Sigmoid colon (tissue), 3 donors: ENCODE data around the gene PPARD.

Experiments
- POLR2A ChIP-seq, 2 donors: fragments of 450-650 bp; IDR thresholded peaks; one replicate each; pipeline ENCODE4 v1.6.1; 2016; ENCODE audit warnings: antibody characterized with exemption in 2 of 2, mild to moderate bottlenecking in 2 of 2, moderate library complexity in 2 of 2
- TF ChIP-seq, protein P1 (sequence below), 4 experiments: fragments of 450-650 bp in 3 of 4; fragments of 200-600 bp in 1 of 4; IDR thresholded peaks; one replicate each; pipeline ENCODE4 v1.5.1; 2016 to 2019; ENCODE audit warnings: antibody characterized with exemption in 4 of 4, mild to moderate bottlenecking in 3 of 4, moderate library complexity in 2 of 4

DNA sequence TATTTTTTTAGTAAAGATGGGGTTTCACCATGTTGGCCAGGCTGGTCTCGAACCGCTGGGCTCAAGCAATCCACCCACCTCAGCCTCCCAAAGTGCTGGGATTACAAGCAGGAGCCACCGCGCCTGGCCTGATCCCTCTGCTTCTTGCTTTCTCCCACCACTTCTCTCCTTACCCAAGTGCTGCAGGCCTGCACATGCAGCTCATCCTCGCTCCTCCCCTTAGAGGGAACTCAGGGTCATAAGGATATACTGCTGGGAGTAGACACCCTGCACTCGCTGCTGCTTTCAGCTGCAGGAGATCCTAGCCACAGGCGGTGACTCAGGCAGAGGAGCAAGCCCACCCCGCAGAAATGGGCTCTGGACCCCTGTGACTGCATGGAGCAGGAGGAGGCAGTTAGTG lies 69.7 kb downstream of the PPARD start:
- TF ChIP-seq POLR2A (IDR thresholded peaks at IDR 0.05), result no peak
- TF ChIP-seq, protein P1, sequence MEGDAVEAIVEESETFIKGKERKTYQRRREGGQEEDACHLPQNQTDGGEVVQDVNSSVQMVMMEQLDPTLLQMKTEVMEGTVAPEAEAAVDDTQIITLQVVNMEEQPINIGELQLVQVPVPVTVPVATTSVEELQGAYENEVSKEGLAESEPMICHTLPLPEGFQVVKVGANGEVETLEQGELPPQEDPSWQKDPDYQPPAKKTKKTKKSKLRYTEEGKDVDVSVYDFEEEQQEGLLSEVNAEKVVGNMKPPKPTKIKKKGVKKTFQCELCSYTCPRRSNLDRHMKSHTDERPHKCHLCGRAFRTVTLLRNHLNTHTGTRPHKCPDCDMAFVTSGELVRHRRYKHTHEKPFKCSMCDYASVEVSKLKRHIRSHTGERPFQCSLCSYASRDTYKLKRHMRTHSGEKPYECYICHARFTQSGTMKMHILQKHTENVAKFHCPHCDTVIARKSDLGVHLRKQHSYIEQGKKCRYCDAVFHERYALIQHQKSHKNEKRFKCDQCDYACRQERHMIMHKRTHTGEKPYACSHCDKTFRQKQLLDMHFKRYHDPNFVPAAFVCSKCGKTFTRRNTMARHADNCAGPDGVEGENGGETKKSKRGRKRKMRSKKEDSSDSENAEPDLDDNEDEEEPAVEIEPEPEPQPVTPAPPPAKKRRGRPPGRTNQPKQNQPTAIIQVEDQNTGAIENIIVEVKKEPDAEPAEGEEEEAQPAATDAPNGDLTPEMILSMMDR (IDR thresholded peaks at IDR 0.05), result no peak
